Epithelial cell of esophagus (primary cell): ENCODE measurements around the gene BHMT2.

Experiments
- DNase-seq: peaks from one replicate; pipeline ENCODE4 v3.0.0; 2010; ENCODE audit warnings: low read depth
- H3K4me3 ChIP-seq: 2 replicates; pipeline ENCODE4 v1.5.1; 2011; ENCODE audit warnings: mild to moderate bottlenecking, low read length, control low read depth
- TF ChIP-seq, protein P1 (sequence below): IDR thresholded peaks from 2 replicates; pipeline ENCODE4 v1.5.1; 2011; ENCODE audit warnings: low read depth, mild to moderate bottlenecking, low read length, control low read depth, inconsistent platforms; ENCODE audit not compliant: insufficient read depth; ENCODE audit errors: missing control alignments

The BHMT2 gene

DNA sequence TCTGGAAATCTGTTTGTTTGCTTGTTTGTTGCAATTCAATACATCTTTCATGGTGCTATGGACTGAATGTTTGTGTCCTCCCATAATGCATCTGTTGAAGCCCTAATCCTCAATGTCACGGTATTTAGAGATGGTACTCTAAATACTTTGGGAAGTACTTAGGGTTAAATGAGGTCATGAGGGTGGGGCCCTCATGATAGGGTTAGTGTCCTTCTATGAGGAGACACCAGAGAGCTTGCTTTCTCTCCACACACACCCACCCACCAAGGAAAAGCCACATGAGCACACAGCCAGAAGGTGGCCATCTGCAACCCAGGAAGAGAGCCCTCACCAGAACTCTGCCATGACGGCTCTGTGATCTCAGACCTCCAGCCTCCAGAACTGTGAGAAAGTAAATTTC is 32.8 kb upstream of the BHMT2 start:
- TF ChIP-seq, protein P1, sequence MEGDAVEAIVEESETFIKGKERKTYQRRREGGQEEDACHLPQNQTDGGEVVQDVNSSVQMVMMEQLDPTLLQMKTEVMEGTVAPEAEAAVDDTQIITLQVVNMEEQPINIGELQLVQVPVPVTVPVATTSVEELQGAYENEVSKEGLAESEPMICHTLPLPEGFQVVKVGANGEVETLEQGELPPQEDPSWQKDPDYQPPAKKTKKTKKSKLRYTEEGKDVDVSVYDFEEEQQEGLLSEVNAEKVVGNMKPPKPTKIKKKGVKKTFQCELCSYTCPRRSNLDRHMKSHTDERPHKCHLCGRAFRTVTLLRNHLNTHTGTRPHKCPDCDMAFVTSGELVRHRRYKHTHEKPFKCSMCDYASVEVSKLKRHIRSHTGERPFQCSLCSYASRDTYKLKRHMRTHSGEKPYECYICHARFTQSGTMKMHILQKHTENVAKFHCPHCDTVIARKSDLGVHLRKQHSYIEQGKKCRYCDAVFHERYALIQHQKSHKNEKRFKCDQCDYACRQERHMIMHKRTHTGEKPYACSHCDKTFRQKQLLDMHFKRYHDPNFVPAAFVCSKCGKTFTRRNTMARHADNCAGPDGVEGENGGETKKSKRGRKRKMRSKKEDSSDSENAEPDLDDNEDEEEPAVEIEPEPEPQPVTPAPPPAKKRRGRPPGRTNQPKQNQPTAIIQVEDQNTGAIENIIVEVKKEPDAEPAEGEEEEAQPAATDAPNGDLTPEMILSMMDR: no peak
- no peak for DNase-seq
- no peak overlapping the region for H3K4me3 ChIP-seq

DNA sequence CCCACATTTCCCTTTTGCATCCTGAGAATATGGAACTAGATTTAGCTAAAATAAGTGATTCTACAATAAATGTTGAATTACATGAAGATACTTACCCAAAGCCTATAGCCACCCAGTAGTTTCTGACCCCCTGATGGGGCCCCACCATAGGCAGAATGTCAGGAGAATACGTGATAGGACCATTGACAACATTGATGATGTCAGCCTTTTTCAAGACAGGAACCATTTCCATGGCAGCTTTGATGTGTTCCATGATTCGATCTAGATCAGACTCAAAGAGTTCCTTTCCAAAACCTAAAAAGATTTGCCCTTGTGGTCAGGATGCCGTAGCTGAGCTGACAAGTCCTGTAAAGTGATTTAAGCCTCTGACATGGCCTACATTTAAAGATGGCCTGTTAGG is 27.4 kb upstream of the BHMT2 start:
- no peak for DNase-seq
- TF ChIP-seq, protein P1: no peak
- H3K4me3 ChIP-seq: no peak overlapping the region

GRCh38 chr5:79047199-79047598 is 22.4 kb upstream of the BHMT2 start:
- TF ChIP-seq, protein P1: no peak
- DNase-seq: no peak
- H3K4me3 ChIP-seq: no peak overlapping the region

DNA sequence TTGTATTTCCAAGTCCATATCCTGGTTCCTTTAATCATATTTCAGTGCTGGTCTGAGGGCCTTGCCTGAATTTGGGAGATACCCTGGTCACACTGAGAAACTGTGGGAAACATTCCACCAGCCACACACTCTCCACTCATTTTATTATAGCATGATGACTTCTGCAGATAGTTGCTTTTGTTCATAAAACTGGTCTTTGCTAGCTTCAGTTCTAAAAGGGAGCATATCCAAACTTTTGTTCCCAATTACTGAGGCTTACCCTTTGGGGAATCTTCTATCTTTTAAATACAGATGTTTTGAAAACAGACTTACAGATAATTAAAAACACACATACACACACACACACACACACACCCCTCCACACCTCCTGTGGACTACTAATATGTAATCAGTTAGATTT is 21.1 kb upstream of the BHMT2 start:
- TF ChIP-seq, protein P1: no peak
- no peak for DNase-seq

DNA sequence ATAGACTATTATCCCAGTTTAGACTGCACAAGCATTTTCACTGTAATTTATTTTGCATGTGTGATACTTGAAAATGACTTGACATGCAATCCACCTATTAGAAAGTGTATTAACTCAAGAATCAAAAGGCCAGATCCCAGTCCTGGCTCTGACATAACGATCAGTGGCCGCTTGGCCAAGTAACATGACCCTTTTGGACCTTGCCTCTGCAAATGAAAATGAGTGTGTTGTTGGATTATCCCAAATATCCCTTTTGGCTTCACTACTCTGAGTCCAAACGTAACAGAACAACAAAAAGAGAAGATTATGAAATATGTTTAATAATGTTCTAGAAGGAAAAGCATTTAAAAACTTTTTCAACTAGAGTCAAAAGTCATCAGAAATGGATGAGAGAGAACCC is 19.1 kb upstream of the BHMT2 start:
- TF ChIP-seq, protein P1: no peak
- DNase-seq: no peak
- H3K4me3 ChIP-seq: no peak overlapping the region

More for the DNA sequence above, 21.1 kb upstream of the BHMT2 start:
- no peak overlapping the region for H3K4me3 ChIP-seq

GRCh38 chr5:79053321-79053720 is 16.2 kb upstream of the BHMT2 start:
- DNase-seq: no peak
- TF ChIP-seq, protein P1: no peak
- H3K4me3 ChIP-seq: no peak overlapping the region

- no peak overlapping the region for H3K4me3 ChIP-seq
- TF ChIP-seq, protein P1: no peak
- DNase-seq: no peak
Observed at GRCh38 chr5:79055017-79055416, 14.6 kb upstream of the BHMT2 start.
